Esophagus mucosa (tissue), 1 donor: ENCODE data around the gene ARHGAP11A. TPM values are rescaled to one million over a fixed set of nuclear protein-coding genes. Genes with fewer than 3 reads are reported as not detected.
"Not testable (repeated sequence)": the region's sequence is repeated elsewhere in the genome, so short reads cannot be mapped to it uniquely, and the experiment has no call there.

Experiments used
- ATAC-seq: fragments of 200-7000 bp; cut with Tn5 transposase; one replicate; pipeline ENCODE4 v1.9.1; 2020
- total RNA-seq: library from RNA; stranded (reverse); gene quantifications from one replicate; pipeline ENCODE4 v1.2.4, GENCODE V29; 2023
- donor health status: DM: yes; HTN: yes; CAD: no.

Gene ARHGAP11A, protein sequence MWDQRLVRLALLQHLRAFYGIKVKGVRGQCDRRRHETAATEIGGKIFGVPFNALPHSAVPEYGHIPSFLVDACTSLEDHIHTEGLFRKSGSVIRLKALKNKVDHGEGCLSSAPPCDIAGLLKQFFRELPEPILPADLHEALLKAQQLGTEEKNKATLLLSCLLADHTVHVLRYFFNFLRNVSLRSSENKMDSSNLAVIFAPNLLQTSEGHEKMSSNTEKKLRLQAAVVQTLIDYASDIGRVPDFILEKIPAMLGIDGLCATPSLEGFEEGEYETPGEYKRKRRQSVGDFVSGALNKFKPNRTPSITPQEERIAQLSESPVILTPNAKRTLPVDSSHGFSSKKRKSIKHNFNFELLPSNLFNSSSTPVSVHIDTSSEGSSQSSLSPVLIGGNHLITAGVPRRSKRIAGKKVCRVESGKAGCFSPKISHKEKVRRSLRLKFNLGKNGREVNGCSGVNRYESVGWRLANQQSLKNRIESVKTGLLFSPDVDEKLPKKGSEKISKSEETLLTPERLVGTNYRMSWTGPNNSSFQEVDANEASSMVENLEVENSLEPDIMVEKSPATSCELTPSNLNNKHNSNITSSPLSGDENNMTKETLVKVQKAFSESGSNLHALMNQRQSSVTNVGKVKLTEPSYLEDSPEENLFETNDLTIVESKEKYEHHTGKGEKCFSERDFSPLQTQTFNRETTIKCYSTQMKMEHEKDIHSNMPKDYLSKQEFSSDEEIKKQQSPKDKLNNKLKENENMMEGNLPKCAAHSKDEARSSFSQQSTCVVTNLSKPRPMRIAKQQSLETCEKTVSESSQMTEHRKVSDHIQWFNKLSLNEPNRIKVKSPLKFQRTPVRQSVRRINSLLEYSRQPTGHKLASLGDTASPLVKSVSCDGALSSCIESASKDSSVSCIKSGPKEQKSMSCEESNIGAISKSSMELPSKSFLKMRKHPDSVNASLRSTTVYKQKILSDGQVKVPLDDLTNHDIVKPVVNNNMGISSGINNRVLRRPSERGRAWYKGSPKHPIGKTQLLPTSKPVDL
- total RNA-seq, result 19.1 TPM

DNA sequence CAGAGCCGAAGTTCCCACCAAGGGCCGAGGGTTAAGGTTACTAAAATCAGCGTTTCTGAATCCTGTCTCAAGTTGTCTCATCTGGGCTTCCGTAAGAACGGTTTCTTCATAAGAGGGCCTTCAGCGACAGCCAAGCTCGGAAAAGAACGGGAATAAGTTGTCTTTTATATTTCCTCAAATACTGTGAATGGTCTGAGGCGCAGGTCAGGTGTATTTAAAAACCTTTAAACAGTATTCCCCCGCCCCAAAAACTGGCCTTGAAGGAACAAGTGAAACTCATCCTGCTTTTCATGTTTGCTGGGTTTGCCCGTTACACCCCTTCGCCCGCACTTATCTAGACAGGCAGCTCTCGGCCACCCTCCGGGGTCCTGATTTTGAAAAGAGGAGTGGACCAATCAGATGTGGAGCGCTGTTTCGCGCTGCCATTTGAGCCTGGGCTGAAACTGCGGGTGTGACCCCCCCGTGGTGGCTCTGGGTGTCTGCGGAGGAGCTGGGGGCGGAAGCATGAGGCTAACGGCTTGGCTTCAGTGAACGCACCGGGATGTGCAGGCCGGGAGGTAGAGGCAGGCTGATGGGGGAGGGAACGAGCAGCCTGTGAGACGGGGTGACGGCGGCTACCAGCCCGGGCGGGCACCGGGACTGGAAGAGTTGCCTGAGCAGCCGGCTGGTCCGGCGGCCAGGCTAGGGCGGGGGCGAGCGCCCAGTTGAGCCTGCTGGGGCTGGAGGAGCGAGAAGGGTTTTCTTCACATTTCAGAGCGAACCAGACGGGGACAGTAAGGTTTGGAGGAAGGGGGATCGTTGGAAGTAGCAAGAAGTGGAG, at the start of gene ARHGAP11A:
Gene ARHGAP11A, plus strand, starts transcription at position 454 of the 820 bp plus-strand sequence. CDS start 708 bp downstream, outside the sequence.
- peak; percentile 95 for ATAC-seq

DNA sequence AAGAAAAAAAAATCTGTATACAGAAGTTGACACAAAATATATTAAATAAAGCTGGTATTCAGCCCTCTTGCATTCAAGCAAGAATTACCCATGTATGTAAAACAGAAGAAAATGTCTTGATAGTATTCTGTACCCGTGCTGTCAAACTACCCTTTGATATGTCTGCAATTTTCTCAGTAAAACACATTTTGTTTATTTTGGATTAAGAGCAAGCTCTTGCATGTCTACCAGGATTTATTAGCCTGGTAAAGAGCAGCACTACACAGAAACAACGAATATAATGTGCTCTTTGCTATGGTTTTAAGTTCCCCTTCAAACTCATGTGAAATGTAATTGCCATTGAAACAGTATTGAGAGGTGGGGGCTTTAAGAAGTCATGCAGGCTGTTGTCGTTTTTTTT, 46.3 kb upstream of the ARHGAP11A start:
- ATAC-seq, result not testable (repeated sequence)

DNA sequence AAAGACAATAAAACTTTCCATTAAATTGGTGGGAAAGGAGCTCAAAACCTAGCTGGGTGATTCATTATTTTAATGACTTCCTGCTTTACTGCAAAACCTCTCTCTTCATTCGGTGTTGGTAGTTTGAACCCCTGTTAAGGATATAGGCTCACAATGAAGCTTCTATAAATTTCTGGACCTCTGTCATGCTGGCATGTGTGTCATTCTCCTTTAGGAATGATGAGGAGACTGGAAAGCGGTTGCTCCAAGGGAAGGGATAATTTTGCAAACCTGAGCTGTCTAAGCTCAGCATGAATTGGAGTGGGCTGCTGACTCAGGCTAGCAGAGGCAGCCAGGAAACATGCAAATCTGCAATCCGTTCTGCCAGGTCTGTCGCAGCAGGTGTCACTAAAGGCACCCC, 36.8 kb upstream of the ARHGAP11A start:
- not testable (repeated sequence) for ATAC-seq

DNA sequence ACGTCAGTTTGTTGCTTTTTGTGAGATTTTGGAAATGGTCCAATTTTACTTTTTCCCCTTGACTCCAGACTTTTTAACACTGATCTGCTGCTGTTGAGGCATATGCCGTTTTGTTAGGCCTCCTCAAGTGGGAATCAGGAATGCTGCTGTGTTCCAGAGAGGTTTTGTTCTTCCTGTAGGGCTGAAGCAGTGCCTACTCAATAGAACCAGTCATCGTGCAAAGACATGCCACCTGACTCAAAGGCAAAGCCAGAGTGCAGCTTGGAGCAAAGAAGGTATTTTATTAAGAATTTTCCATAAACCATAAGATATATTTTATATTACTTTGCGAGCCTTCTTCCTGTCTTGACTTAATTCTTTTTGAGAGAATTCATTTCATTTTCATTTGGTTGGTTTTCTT, 29.5 kb upstream of the ARHGAP11A start:
- ATAC-seq, result not testable (repeated sequence)

DNA sequence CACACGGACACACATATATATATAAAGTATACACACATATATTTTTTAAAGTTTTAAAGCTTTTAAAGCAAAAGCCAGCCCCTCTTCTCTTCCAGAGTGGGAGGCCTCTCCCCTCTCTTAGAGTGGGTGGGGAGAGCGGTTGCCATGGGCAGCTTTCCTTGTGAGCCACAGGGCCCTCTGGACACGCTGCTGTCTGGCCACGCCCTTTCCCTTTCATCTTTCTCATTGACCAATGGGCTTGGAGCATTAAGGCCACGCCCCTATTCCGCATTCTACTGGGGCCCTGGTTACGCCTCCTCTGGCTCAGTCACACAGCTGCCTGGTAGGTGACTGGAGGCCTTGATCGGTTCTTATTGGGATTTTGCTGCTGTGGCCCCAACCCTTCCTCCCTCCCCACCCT, 22.2 kb upstream of the ARHGAP11A start, which contains the start of gene GOLGA8N:
Gene GOLGA8N, plus strand, starts transcription at position 306 of the 400 bp plus-strand sequence.
- not testable (repeated sequence) for ATAC-seq

DNA sequence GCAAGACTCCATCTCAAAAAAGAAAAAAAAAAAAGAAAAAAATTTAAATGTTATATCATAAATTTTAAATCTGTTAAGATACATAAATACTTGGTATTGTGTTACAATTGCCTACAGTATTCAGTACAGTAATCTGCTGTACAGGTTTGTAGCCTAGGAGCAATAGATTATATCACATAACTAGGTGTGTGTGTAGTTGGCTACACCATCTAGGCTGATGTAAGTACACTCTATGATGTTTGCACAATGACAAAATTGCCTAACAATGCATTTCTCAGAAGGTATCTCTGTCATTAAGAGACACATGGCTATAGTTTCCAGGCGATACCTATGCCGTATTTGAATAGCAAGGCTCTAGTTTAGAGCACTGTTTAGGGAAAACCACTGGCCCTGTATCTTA, 5.8 kb upstream of the ARHGAP11A start:
- not testable (repeated sequence) for ATAC-seq

DNA sequence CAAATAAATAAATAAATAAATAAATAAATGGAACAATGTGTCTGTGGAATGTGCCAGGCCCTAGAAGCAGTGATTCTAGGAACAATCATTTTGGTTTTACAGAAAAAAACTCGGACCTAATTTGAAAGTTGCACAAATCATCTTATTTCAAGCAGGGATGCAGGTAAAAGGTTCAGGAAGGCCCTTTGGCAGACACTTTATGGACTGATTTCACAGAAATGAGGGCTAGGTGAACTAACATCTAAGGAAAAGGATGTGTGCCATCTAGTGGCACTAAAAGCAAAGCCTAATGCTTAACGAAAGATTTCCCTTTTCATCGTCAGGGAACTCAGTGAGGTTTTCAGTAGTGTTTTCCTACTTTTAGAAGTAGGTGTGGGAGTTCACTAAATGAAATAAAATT, 4.6 kb upstream of the ARHGAP11A start:
- ATAC-seq, result not testable (repeated sequence)

DNA sequence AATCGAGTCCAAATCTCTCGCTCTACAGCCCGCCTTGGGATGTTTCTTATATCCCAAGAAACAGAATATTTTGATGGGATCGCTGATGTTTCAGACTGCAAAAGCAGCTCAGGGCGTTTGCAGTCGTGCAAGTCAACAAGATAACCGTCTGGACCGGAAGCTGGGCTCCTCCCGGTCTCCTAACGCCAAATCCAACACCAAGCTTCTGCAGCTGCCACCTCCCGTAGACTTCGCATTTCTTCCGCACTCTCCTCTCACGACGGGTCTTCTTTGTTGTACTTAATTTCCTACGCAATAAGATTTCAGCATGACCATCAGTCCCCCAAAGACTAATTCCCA, 623 bp upstream of the ARHGAP11A start:
- ATAC-seq, result peak; percentile 54

DNA sequence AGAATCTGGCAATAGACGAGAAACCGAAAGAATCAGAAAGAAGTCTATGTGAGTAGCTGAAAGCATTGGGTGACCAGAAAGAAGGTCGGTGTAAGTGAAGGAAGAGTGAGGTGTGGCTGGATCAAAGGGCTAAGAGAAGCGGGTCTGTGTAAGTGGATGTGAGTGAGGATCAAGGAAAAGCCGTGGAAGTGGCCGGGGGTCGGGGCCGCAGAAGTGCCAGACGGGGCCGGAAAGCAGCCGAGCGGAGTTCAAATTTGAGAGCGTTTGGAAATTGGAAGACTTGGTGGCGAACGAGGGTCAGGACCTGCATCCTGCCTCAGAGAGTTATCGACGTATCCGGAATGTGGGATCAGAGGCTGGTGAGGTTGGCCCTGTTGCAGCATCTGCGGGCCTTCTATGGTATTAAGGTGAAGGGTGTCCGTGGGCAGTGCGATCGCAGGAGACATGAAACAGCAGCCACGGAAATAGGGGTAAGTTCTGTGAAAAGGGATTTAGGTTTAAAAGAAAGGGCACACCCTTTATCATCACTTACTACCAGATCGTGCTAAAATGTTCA, 645 bp downstream of the ARHGAP11A start:
- peak; percentile 26 for ATAC-seq

DNA sequence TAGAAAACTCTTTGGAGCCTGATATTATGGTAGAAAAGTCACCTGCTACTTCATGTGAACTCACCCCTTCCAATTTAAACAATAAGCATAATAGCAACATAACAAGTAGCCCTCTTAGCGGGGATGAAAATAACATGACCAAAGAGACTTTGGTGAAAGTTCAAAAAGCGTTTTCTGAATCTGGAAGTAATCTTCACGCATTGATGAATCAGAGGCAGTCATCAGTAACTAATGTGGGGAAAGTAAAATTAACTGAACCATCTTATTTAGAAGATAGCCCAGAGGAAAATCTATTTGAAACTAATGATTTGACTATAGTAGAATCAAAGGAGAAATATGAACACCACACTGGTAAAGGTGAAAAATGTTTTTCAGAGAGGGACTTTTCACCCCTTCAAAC, 21.1 kb downstream of the ARHGAP11A start:
- no peak for ATAC-seq

DNA sequence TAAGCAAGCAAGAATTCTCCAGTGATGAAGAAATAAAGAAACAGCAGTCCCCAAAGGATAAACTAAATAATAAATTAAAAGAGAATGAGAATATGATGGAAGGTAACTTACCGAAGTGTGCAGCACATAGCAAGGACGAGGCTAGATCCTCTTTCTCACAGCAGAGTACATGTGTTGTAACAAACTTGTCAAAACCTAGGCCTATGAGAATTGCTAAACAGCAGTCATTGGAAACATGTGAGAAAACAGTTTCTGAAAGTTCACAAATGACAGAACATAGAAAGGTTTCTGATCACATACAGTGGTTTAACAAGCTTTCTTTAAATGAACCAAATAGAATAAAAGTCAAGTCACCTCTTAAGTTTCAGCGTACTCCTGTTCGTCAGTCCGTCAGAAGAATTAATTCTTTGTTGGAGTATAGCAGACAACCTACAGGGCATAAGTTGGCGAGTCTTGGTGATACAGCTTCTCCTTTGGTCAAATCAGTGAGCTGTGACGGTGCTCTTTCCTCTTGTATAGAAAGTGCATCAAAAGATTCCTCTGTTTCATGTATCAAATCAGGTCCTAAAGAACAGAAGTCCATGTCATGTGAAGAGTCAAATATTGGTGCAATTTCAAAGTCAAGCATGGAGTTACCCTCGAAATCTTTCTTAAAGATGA, 21.7 kb downstream of the ARHGAP11A start:
- no peak for ATAC-seq

DNA sequence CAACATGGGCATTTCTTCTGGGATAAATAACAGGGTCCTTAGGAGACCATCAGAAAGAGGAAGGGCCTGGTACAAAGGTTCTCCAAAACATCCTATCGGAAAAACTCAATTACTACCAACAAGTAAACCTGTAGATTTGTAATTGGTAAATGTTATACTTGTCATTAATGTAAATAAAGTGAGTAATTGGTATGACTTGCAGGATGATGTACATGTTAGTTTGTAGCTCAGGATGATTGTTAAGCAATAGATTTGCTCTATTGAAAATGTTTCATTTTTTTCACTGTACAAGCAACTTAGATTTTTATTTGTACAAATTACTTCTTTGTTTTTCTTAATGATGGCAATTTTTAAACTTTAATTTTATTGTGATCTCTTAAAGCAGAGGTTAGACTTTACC, 22.4 kb downstream of the ARHGAP11A start:
- ATAC-seq, result no peak

DNA sequence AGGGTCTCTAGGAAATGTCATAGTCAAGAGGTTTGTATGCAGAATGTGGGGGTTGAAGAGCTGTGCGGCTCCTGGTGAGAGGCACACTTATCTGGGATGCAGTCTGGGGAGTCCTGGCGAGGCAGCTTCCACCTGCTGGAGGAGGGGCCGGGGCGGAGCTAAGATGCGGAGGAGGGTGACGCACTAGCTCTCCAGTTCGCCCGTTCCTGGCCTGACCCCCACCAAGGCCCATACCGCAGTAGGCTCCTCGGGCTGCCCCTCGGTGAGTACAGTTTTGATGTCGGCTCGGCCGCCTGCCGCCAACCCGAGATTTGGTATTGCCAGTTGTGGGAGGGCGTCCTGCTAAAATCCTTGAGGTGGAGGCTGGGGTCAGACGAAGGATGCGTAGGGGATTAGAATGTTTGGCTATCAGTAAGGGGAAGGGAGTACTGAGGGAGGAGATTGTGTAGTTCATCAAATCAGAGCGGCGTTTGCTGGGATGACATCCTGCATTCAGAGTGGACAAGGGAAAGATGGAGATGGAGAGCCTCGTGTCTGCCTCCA, 26.3 kb downstream of the ARHGAP11A start, which contains the start of gene SCG5:
Gene SCG5, plus strand, starts transcription at position 194 of the 543 bp plus-strand sequence. CDS start 1,883 bp downstream, outside the sequence.
- ATAC-seq, result peak; percentile 43

DNA sequence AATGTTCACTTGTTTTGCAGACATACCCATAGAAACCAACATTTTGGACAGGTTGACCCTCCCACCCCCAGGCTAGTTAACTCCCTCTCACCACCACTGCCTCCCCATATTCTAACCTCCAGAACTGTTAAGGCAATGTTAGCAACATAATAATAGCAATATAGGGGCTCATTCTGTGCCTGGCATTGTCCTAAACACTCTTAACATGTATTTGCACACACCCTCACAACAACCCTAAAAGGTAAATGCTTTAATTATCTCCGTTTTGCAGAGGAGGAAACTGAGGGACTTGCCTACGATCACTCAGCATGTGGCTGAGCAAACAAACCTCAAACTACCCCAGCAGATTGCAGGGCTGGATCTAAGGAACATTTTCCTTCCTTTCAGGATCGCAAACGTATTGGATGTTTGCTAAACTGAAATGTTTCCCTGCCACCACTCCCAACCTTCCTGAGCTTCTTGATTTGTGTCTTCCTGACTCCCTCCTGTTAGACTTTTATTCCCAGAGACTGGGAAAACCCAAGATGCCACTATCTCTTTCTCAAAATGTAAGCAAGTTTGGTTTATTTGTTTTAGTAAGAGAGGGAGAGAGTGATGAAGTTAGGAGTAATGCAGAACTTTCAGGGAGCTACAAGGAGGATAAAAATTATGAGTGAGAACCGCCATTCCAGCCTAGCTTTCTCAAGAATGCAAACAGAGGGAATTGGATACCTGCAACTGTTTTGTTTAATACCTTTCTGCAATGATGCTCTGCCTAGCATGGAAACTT, 27.5 kb downstream of the ARHGAP11A start:
- no peak for ATAC-seq

DNA sequence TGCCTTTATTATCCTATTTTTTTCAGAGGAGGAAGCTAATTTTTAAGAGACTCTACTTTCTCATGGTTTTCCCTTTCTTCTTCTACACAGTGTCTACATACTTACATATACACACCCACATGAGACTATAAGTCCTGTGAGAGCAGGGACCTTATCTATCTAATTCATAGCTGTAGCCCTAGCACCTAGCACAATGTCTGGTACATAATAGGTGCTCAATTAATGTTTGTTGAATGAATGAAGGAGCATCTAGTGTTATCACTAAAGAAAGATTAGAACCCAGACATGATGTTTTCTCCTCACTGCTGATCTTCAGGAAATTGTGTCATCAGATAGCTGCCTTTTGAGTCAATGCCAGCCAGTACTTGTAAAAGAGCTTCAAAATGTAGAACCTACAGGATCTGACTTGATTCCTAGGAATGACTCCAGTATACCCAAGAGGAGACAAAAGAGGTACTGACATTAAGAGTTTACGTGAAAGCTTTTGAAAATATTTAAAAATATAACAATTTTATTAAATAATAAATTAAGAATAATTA, 28.7 kb downstream of the ARHGAP11A start:
- ATAC-seq, result no peak

DNA sequence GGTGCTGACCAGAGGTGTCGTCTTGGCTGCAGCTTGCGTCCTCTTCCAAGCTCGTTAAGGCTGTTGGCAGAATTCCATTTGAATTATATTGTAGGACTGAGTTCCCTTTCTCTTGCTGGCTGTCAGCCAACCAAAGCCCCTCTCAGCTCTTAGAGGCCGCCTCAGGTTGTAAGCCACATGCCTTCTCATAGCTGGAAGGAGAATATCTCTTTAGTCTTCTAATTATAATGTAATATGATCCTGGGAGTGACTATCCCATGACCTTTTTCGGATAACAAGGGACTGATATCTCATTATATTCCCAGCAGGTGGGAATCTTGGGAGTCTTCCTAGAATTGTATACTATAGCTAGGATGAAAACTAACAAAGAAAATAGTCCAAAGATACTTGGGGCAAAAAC, 31.0 kb downstream of the ARHGAP11A start:
- no peak for ATAC-seq

DNA sequence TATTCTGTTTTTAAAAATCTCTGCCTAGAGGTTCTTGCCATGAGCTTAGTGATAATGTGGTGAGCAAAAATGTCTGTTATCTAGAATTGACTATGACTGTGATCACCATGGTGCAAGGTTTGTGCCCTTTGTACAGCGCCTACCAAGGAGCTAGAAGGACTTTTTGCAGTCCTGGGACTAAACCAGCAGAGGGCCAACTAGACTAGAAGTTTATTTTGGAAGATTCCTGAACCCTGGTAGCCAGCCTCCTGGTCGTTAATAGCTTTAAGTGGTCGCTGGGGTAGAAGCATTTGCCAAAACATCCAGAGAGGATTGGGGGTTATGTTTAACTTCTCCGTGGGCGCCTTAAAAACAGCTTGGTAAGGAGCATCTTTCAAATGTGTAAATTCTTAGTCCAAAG, 34.0 kb downstream of the ARHGAP11A start:
- no peak for ATAC-seq

DNA sequence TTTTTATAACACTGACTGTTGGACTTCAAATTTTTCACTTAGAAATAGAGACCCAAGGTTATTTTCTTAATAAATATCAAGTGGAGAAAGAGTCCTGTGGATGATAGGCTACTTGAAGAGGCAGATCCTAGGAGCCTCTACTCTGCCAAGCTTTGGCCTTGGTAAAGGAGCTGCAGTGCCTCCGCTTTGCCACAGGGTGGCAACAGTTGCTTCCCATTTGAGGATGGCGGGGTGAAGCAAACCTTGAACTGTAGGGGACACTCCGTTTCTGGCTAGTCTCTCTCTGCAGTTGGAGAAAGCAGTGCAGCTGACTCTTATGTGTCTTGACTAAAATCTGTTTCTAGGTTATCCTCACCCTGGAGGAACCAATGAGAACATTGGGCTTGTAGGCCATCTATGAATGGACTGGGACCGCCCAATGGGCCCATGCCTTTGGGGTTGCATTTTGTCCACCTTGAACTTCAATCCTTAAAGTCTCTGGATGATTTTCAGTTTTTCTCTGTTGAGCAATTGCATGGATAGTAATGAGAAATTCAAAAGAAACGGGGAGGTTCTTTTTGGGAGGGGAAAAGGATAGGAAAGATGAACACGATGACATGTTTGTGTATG, 36.0 kb downstream of the ARHGAP11A start:
- ATAC-seq, result peak; percentile 82

DNA sequence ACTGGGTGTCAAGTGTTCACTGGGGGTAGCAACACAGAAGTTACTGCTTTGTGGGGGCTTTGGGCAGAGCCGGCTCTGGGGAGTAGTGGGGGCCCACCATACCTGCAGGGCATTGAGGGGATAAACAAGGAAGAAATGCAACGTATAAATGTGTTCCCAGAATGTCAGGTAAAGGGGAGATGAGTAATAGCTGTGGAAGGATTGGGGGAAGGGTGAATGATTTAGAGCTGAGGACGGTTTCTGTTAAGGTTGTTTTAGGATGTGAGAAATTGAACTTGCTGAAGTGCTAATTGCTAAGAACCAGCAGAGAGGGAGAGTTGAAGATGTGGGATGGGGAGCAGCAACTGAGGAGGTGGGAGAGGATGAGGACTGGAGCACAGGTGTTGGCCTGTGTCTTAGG, 36.9 kb downstream of the ARHGAP11A start:
- no peak for ATAC-seq
